GM19452 (cell line): ENCODE measurements around the gene PLXNA2.
A peak's percentile ranks its signal among the peaks of the same experiment; 100 is the strongest.

Experiments
- ATAC-seq: cut with Tn5 transposase; IDR thresholded peaks from one replicate; pipeline ENCODE4 v1.9.1; 2021; ENCODE audit not compliant: unreplicated experiment

Gene PLXNA2

DNA sequence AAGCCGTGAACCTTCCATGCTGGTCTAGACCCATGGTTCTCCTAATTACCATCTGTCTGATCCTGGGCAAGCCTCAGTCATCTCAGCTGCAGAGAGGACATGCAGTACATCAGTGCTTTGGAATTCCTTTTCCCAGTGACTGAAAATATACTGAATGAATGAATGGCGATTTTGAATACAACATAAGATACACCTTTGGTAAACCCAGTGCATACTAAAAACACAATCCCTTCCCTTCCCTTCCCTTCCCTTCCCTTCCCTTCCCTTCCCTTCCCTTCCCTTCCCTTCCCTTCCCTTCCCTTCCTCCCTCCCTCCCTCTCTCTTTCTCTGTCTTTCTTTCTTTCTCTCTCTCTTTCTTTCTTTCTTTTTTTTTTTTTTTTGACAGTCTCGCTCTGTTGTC, 21.3 kb upstream of the PLXNA2 start:
- no peak for ATAC-seq

DNA sequence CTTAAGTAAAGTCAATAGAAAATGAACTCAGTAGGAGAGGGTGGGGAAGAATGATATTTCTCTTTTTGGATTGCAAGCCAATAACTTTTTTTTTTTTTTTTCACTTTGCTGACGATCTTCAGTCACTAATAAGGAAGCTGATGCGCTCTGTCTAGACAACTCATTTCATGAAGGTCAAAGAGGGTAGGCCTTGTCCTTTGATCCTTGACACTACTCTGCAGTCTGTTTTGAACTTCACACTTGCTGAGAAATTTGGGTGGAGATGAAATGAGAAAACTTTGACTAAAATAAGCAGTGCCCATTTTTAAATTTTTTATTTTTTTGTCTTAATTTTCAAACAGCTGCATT, 20.9 kb upstream of the PLXNA2 start:
- ATAC-seq, result no peak

DNA sequence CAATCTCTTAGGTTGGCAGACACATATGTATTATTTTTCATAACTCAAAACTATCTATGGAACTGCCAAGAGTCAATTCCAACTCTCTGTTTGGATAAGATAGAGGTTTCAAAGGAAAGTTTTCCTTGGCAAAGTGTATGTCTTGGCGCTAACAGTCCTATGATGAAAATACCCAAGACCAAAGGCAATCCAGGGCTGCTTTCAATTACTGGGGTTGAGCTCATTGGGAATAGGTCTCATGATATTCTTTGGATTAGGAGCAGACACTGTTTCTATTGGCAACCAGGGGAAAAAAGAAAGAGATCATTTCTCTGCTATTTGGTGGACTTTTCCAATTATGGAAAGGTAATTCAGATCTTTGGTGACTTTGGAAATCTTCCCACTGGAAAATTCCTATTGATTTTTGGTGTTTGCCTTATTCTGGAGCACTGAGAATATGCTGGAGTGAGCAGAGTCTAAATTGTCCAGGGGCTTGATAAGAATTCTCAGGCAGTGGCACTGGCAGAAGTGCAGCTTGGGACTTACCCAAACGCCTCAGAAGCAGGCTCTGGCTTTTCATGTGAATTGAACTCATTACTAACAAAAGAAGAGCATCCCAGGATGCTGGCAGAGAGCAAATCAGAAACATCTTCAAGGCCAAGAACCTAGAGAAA, 20.4 kb upstream of the PLXNA2 start:
- no peak for ATAC-seq

DNA sequence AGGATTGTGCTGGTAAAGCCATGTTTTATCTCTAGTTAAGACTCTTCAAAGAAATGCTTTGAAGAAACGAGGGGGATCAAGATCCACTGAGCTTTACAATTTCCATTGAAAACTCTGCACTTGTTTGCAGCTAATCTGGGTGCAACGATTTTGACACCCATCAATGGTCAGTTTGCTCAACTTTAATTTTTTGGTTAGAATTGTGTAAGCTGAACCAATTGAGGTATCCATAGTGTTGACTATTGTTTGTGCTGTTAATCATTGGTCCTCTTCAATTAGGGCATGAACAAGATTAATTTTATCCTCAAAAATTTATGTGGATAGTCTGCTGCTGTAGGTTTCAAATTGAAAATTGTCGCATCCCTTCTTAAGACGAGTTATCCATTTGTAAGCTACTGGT, 17.7 kb upstream of the PLXNA2 start:
- no peak for ATAC-seq

DNA sequence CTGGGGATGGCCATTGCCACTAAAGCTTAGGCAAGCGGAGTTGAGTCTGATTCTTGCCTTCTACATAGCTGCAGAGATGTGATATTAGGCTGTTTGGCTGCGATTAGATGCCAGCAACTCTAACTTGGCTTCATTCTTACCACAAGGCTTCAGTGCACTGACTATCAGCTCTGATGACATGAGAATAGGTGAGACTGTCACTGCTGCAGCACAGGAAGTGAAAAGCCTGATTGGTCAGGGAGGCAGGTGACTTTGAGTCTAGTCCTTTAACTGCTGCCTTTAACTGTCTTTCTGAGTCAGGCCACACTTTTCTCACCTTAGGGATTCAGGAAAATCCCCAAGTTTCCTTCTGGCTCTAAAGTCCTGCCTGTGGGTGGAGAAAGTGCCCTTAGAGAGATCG, 14.1 kb upstream of the PLXNA2 start:
- ATAC-seq, result no peak

DNA sequence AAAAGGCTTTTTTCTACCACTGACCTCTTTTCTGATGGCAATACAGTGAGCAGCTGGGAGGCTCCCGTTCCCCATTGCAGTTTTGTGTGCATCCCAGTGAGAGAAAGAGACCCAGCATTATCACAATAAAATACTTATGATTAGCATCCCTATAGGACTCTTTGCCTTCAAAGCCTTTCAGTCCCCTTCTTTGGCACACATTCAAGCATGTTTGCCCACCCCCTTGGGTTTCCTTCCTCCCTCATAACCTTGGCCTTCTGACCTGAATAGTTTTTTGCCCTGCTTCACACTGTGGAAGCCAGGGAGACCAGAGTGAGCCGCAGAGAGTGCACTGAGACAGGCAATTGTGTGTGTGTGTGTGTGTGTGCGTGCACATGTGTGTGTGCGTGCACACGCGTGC, 13.2 kb upstream of the PLXNA2 start:
- ATAC-seq, result no peak

DNA sequence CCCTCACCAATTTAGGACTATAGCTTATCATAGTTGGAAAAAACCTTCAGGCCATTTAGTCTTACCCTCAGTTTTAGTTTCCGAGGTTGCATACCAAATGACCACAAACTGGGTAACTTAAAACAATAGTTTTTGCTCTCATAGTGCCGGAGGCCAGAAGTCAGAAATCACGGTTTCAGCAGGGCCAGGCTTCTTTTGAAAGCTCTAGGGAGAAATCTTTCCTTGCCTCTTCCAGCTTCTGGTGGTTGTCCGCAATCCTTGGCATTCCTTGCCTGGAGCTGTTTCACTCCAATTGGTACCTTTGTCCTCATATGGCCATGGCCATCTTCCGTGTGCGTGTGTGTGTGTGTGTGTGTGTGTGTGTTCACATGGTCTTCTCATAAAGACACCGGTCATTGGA, 12.4 kb upstream of the PLXNA2 start:
- ATAC-seq, result no peak

DNA sequence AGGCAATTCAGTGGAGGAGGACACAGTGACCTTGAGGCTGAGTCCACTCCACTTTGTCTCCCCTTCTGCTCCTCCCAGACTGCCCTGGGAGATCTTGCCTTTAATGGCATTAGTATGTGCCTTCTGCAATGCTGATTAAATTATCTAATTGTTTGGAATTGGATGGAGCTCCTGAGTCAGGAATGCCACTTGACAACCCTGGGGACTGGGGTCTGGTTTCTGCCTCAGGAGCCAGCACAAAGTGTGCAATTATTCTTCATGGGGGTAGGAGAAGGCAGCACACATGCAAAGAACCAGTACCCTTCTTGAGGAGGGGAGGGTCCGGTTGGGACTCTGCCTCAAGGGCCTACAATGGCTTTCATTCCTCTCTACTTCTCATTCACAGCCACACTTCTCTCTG, 11.9 kb upstream of the PLXNA2 start:
- ATAC-seq, result no peak

DNA sequence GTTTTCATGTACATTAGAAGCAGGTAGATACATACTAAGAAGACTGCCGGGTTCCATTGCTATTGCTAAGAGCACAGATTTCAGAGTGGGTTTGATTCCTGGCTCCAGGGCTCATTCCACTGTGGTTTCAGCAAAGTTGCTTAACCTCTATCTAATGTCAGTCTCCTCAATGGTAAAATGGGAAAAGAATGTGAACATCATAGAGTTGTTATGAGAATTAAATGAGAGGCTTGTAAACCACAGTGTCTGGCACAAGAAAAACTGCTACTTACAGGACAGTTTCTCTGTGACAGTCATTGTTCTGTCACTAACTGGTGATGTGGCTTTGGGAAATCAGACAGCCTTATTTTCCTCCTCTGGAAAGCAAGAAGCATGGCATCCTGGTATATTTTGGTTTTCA, 10.7 kb upstream of the PLXNA2 start:
- no peak for ATAC-seq

DNA sequence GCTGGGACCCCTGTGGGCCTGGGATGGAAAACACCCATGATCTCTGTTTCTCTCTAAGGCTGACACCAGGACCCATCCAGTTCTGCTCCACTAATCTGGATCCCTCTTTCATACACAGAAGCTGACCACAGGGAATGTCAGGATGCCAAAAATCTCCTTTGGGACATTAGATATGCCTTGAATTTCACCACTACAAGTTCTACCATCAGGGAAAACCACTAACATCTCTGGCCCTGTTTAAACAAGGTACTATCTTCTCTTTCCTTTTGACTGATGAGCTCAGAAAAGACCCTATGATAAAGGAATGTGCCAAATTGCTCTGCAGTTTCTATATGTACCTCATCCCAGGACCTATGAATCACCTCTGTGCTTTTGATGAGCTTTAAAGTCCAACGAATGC, 10.2 kb upstream of the PLXNA2 start:
- no peak for ATAC-seq

DNA sequence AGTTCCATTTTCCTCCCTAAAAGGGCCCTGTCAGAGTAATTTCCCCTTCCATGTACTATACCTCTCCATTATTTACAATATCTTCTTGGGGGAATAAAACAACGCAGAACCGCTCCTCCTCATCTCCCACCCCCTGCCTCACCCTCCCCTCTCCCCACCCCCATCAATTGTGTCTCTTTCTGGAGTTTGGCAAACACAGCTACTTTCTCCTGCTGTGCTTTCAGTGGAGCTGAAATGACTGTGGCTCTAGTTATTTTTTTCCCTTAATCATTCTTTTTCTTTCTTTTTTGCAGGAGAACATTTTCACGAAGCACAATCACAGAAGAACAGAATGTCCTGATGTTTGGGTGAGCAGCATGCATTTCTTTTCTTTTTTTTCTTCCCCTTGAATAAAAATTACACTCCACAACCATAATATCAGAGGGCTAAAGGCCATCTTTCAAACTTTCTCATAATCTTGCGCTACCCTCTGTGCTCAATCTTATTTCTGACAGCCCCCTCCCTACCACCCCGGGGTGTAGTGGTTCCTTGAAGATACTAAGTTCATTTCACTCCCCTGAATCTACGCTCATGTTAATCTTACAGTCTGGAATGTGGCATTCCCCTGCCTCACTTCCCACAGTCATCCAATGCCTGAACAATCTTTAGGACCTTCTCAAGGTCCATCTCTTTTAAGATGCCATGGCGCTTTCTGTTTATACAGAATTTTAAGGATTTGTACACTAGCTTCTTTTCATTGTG, 8.8 kb upstream of the PLXNA2 start:
- no peak for ATAC-seq

DNA sequence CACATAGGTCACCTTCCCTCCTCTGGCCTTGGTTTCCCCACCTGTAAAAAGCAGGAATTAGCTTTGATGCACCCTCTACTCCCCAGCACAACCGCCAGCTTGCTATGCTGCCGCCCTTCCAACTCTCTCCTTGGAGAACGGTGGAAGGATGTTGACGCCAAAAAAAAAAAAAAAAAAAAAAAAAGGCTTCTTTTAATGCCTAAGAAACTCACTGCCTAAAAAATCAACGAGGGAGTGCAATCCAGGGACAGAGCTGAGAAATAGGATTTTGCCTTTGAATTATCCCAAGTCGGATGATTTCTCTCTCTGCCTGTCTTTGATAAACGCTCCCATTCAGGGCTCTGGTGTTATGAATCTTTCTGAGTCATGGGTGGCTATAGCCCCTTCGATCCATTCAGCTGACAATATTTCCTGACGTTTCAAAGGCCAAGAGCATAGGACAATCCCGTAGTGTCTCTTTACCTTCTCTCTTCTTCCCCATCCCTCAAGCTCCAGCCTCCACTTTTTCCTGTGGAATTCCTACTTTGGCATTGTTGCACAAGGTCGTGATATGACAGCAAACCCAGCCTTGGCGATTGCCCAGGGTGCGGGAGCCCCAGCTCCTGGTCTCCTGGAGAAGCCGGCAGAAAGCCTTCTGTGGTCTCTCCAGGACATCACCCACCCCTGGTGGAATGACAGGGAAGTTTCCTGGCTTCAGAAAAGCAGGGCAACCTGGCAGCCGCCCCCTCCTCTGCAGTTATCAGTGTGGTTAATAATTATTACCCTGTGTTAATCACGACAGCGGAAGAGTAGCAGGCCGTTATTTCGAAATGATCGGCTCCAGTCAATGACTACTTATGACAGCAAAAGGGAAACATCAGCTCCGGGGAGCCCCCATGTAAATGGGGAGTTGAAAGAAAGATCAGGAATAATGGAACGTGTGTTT, 8.0 kb upstream of the PLXNA2 start:
- ATAC-seq, result no peak

DNA sequence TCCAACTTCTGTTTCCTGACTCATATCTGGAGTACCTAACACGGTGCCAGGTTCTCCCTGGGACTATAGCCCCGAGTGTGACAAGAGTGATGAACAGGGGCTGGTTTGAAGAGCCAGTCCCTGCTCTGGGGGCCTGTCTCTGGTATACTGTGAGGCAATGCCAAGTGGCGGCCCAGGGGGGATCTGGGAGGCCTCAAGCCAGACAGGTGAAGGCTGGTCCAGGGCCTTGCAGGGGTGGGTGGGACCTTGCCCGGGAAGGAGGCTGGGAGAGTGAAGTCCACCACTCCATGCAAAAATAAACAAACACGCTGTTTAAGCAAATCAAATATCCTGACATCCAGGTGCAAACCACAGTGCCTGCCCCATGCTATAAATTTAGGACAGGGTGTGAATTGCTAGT, 6.8 kb upstream of the PLXNA2 start:
- ATAC-seq, result no peak

DNA sequence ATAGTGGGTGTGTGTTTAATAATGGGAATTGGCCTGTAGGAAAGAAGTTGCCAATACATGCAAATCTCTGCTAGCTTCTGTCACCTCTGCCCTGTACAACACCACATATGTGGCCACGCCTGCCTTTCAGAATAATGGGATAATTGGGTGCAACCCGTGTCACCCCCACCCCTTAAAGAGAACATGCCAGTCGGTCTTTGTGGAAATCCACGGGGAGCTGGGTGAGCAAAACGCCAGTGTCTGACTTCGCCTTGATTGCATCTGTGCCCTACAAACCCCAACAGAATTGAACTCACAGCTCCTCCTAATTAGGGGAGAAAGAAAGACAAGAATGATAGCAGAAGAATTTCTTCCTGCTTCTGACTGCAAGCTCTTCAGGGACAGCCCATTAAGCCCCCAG, 6.4 kb upstream of the PLXNA2 start:
- no peak for ATAC-seq

DNA sequence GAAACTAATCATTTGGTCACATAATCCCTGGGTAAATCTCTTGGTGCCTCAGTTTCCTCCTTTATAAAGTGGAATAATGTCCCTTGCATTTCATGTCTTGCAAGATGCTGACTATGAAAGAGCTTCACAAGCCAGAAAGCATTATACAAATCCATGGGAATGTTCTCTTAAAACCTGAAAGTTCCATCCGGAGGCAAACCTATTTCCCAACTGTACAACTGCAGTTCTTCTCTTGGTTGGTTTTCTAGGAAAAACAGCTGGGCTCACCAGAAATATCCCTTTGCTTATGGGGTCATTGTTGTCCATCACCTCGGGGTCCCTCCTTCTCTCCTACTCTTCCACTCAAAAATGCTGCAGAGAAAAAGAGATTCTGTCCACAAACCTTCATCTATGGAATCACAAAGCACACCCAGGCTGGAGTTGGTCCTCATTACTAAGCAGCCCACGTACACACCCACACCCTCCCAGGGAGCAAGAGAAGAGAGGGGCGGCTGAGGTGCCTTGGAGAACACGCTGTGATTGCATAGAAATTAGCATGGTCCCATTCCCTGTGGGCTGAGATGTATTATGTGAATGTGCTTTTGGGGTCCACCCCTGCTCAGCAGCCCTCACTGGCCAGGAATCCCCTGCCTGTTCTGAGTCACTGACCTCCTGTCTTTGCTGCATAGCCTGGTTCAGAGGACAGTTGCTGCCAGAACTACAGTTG, 5.0 kb upstream of the PLXNA2 start:
- no peak for ATAC-seq

DNA sequence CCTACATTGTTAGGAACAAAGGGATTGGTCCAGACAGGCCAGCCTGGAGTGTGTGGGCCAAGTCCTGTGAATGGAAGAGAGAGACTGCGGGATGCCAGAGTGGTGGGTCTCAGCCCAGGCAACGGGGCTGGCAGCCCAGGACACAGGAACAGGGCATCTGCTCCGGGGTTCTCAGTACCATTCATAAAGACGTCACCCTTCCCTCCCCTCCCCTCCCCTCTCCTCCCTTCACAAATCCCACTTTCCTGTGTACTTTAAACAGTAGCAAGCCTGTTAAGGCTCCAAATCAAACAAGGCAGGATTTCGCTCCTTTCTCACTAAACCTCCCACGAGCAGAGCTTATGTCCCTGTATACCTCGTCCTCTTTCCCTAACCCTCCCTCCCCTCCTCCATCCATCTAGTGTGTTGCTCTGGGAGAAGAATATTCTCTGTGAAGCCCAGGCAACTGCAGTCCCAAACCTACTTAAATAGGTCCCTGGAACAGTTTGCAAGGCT, 4.2 kb upstream of the PLXNA2 start:
- ATAC-seq, result no peak

DNA sequence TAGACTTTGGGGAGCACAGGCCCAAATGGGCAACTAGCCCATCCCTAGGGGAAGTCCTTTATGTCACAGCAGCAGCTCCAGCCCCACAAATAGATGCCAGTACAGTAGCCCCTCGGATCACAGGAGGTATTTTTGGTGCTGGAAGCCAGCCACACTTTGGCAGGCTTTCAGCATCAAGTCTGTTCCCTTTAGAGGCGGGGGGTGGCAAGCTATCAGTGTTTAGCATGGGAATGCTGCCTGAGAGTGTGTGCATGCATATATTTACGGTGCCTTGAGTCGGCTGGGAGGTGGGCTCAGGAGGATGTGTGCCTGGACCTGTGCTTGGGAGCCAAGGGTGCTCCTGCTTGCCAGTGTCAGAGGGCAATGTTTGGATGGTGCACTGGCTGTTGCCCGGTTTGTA, 3.5 kb upstream of the PLXNA2 start:
- no peak for ATAC-seq

DNA sequence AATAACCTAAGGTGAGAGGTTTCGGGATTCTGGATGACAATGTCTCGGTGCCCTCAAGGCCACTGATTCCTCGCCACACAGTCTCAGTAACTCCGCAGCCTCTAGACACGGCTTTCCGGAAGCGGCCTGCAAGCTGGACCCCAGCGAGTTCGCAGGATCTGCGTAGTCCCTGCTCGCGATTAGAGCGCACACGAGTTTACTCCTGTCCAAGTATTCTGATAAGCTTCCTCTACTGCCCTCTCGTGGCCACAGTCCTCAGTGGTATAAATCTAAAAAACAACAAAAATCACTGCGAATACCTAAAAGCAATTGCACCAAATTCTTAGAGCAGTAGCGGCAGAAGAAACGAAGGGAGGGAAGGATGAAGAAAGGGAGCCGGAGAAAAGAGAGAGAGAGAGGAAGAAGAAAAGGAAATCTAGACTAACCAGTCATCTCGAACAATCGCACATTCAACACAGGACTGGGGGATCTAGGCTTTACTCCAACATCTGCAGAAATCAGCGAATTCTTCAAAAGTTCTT, 1.1 kb upstream of the PLXNA2 start:
- peak; percentile 69 for ATAC-seq

DNA sequence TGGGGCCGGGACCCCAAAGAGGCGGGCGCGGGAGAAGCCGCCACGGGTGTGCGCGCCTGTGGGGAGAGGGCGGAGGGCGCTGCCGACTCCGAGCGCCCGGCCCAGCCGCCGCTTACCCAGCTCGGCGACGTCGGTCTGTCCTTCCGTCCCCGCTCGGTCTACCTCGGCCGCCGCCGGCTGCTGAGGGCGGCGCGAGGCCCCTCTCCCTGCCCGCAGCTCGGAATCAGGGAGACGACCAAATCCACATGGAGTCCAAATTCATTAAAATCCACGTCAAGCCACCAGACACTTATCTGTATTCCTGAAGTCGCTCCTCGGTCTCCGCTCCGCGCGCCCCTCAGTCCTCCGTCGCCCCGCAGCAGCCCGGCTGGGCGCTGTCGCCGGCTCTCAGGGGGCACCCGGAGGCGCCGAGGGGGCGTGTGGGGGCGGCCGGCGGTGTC, 637 bp downstream of the PLXNA2 start:
- no peak for ATAC-seq

DNA sequence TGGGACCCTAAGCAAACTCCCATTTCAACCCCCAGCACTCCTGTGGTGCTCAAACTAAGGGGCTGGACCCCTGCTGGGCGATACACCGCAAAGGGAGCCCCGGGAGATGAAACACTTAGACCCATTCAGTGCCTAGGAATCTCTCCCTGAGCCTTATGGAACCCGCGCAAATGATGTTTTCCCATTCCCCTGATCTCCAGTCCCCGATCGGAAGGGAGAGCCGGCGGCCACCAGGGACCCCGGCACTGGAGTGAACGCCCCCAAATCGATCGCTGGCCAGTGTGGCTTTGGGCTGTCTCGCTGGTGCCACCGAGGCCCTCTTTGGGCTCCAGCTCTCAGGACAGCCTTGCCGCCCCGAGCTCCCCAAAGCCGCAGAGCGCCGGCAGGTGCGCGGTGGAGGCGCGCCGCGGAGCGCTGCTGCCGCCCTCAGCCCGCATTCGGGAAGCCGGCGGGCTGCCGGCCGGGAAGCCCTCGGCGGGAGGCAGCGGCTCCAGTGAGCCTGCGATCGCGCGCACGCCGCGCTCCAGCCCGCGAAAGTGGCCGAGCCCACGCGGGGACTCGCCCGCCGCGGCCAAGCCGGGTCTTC, 1.1 kb downstream of the PLXNA2 start:
- ATAC-seq, result no peak

DNA sequence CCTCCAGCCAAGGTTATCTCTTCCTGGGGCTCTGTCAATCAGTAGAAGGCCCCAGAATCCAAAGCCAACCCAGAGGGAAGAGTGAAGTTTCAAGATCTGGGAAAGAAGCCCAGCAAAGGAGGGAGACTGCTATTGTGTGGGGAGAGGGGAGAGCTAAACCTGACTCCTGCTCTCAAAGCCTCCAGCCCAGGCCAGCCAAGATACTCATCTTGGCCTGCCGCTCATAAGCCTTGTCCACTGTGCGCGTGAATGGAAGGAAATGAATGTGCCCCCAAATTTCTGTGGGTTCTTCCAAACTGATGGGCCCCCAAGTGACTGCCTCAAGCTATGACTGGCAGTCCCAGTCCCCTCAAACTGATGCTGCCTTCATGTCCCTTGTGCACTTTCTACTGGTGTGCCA, 2.0 kb downstream of the PLXNA2 start:
- no peak for ATAC-seq
